Keratinocyte (primary cell): ENCODE data around the gene NMNAT2. TPM values are rescaled to one million over a fixed set of nuclear protein-coding genes. Genes with fewer than 3 reads are reported as not detected.

Experiments
- DNase-seq: peaks from one replicate; pipeline ENCODE4 v3.0.0-alpha.2; 2011; ENCODE audit warnings: low read depth, missing footprints, low spot score
- FAIRE-seq: peaks from 2 replicates; lab custom pipeline; 2011; peaks lifted over from hg19 to GRCh38; lab: Jason Lieb, UNC
- H2AFZ ChIP-seq: 2 replicates; pipeline ENCODE4 v1.6.0; 2012; ENCODE audit warnings: low read length, control low read depth, inconsistent platforms; ENCODE audit not compliant: control insufficient read depth
- H3K27ac ChIP-seq: 2 replicates; pipeline ENCODE4 v1.5.1; 2011; ENCODE audit warnings: low read length; ENCODE audit not compliant: control insufficient read depth, insufficient read depth
- H3K27me3 ChIP-seq: 3 replicates; pipeline ENCODE4 v1.6.0; 2011; ENCODE audit warnings: low read length; ENCODE audit not compliant: control insufficient read depth, insufficient read depth; ENCODE audit errors: extremely low read depth
- H3K36me3 ChIP-seq, 2 experiments: 2 replicates in 1 of 2; 3 replicates in 1 of 2; pipeline ENCODE4 v1.5.1; 2011; ENCODE audit warnings: low read length in 2 of 2, mild to moderate bottlenecking in 1 of 2; ENCODE audit not compliant: control insufficient read depth in 2 of 2, insufficient read depth in 2 of 2; ENCODE audit errors: extremely low read depth in 1 of 2
- H3K4me1 ChIP-seq: 3 replicates; pipeline ENCODE4 v1.5.1; 2011; ENCODE audit warnings: low read length; ENCODE audit not compliant: control insufficient read depth, insufficient read depth; ENCODE audit errors: extremely low read depth
- H3K4me2 ChIP-seq: 3 replicates; pipeline ENCODE4 v1.6.0; 2011; ENCODE audit warnings: low read depth, low read length; ENCODE audit not compliant: control insufficient read depth, insufficient read depth; ENCODE audit errors: extremely low read depth
- H3K4me3 ChIP-seq, 3 experiments: fragments of 200-600 bp in 1 of 3; sonication (generic) in 1 of 3; 2 replicates in 2 of 3; 3 replicates in 1 of 3; pipeline ENCODE4 v1.5.1; 2011 to 2016; ENCODE audit warnings: low read length in 3 of 3, mild to moderate bottlenecking in 3 of 3, control low read depth in 2 of 3, inconsistent platforms in 1 of 3, low read depth in 1 of 3, mixed read lengths in 1 of 3, mixed run types in 1 of 3, moderate library complexity in 1 of 3; ENCODE audit not compliant: control insufficient read depth in 2 of 3, insufficient read depth in 2 of 3; ENCODE audit errors: extremely low read depth in 1 of 3
- H3K79me2 ChIP-seq: 2 replicates; pipeline ENCODE4 v1.6.0; 2012; ENCODE audit warnings: low read length; ENCODE audit not compliant: control insufficient read depth, insufficient read depth
- H3K9ac ChIP-seq: 3 replicates; pipeline ENCODE4 v1.6.0; 2011; ENCODE audit warnings: low read length; ENCODE audit not compliant: control insufficient read depth, insufficient read depth; ENCODE audit errors: extremely low read depth
- H3K9me1 ChIP-seq: 3 replicates; pipeline ENCODE4 v1.6.0; 2011; ENCODE audit warnings: low read length; ENCODE audit not compliant: control insufficient read depth, insufficient read depth; ENCODE audit errors: extremely low read depth
- H3K9me3 ChIP-seq: 2 replicates; pipeline ENCODE4 v1.5.1; 2012; ENCODE audit warnings: low read depth, low read length; ENCODE audit not compliant: control insufficient read depth
- H4K20me1 ChIP-seq: 3 replicates; pipeline ENCODE4 v1.6.0; 2011; ENCODE audit warnings: low read length; ENCODE audit not compliant: control insufficient read depth, insufficient read depth; ENCODE audit errors: extremely low read depth
- CTCF ChIP-seq, 3 experiments: IDR thresholded peaks in 1 of 3; conservative IDR thresholded peaks in 1 of 3; optimal IDR thresholded peaks in 1 of 3; 2 replicates in 2 of 3; 3 replicates in 1 of 3; pipeline versions ENCODE3 to v1.5.1; 2011; ENCODE audit warnings: low read length in 3 of 3, mild to moderate bottlenecking in 3 of 3, moderate library complexity in 2 of 3, control low read depth in 1 of 3, inconsistent platforms in 1 of 3; ENCODE audit not compliant: insufficient read depth in 2 of 3; ENCODE audit errors: extremely low read depth in 1 of 3
- EZH2 ChIP-seq: IDR thresholded peaks from one replicate; pipeline ENCODE4 v1.6.1; 2012; ENCODE audit warnings: inconsistent platforms, mild to moderate bottlenecking, low read length, moderate library complexity
- dilution Hi-C: fragments of 300-500 bp; cut with MboI; formaldehyde crosslinking; loops from one replicate; pipeline ENCODE4 v1.7.0; 2020; ENCODE audit warnings: low sequenced_read_pairs; ENCODE audit not compliant: extremely low pct_ligation_motif_present
- polyA plus RNA-seq, 5 experiments: library from polyadenylated mRNA; depleted of rRNA in 3 of 5; stranded (reverse) in 3 of 5; stranded (forward) in 1 of 5; unstranded in 1 of 5; fragments of >200 nt; gene quantifications; 1 replicate in 1 of 5; 2 replicates in 3 of 5; 3 replicates in 1 of 5; pipeline versions ENCODE4 v1.2.1 to v1.2.3, GENCODE V29; 2011 to 2012; ENCODE audit warnings: missing spikeins in 2 of 5, low read depth in 1 of 5, low replicate concordance in 1 of 5

The NMNAT2 gene
- polyA plus RNA-seq, 1 donor (not counting 4 experiments of a cell fraction or from before 2014, with no cell fraction given): 0.72 TPM

GRCh38 chr1:183247066-183247465, 171.1 kb downstream of the NMNAT2 start:
- no peaks in the 10 kb centered on the region for H4K20me1 ChIP-seq
- no peak overlapping the region for H3K9ac ChIP-seq
- no peak overlapping the region for H3K4me2 ChIP-seq
- dilution Hi-C loops: no loop called here
- H3K4me3 ChIP-seq: no peak overlapping the region
- H3K9me1 ChIP-seq: peaks cover 3% of the 10 kb centered on the region
- no peak overlapping the region for H3K27ac ChIP-seq
- DNase-seq (no peak), FAIRE-seq (no peak)
- no peaks in the 10 kb centered on the region for H3K9me3 ChIP-seq
- H3K27me3 ChIP-seq: no peaks in the 10 kb centered on the region
- no peaks in the 10 kb centered on the region for H3K4me1 ChIP-seq
- no peak for TF ChIP-seq CTCF (optimal IDR thresholded peaks at IDR 0.05 in 1 of 3, IDR thresholded peaks at IDR 0.05 in 1 of 3, conservative IDR thresholded peaks at IDR 0.05 in 1 of 3; ENCODE audit: extremely low read depth in 1 of 3, insufficient read depth in 2 of 3, low read length in 3 of 3)
- no peak for TF ChIP-seq EZH2
- no peak overlapping the region for H2AFZ ChIP-seq
- H3K36me3 ChIP-seq: peaks cover 17 to 29% of the 10 kb centered on the region in 2 experiments
- no peaks in the 10 kb centered on the region for H3K79me2 ChIP-seq

GRCh38 chr1:183246436-183246835, 171.7 kb downstream of the NMNAT2 start:
- Histone ChIP-seq H3K4me1 (no peaks in the 10 kb centered on the region), H2AFZ (no peak overlapping the region), H3K27ac (no peak overlapping the region), H4K20me1 (no peaks in the 10 kb centered on the region), H3K4me3 (no peak overlapping the region), H3K9ac (no peak overlapping the region), H3K79me2 (no peaks in the 10 kb centered on the region), H3K9me3 (no peaks in the 10 kb centered on the region), H3K36me3 (peaks cover 18 to 29% of the 10 kb centered on the region in 2 experiments), H3K9me1 (peaks cover 3% of the 10 kb centered on the region), H3K4me2 (no peak overlapping the region), H3K27me3 (no peaks in the 10 kb centered on the region)
- dilution Hi-C loops: no loop called here
- TF ChIP-seq CTCF (optimal IDR thresholded peaks at IDR 0.05 in 1 of 3, IDR thresholded peaks at IDR 0.05 in 1 of 3, conservative IDR thresholded peaks at IDR 0.05 in 1 of 3; ENCODE audit: extremely low read depth in 1 of 3, insufficient read depth in 2 of 3, low read length in 3 of 3): no peak
- no peak for TF ChIP-seq EZH2
- FAIRE-seq (no peak), DNase-seq (no peak)
